Measurements from ENCODE around the gene CD38. TPM values are rescaled to one million over a fixed set of nuclear protein-coding genes. Genes with fewer than 3 reads are reported as not detected.

Gene CD38
- total RNA-seq, 4 donors from 2014 or later, result 2.7 to 7.5 (median 3.4) TPM; not detected in 1

DNA sequence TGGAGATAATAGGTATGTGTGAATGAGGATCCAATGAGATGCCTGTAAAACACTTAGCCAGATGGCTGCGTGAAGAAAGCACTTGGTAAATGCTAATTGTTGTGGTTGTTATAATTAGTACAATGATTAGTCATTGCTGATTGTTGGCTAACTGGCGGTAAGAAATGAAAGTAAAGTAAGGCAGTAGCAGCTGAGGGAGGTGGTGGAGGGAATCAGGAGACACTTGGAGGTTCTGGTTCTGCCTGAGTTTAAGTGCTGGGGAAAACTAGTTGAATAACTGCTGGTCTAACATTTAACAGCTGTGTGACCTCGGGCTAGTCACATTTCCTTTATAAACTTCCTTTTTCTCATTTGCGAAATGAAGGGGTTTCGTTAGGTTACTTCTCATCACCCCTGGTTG lies 30.9 kb downstream of the CD38 start:
- Histone ChIP-seq H3K4me3 (no peak overlapping the region), H3K36me3 (no peaks in the 10 kb centered on the region), H3K9me3 (no peaks in the 10 kb centered on the region), H3K4me1 (peaks cover 0 to 6% (median 0%) of the 10 kb centered on the region in 4 donors), H3K27ac (no peak overlapping the region), H3K27me3 (no peaks in the 10 kb centered on the region)
- no peak for TF ChIP-seq POLR2AphosphoS5 (IDR thresholded peaks at IDR 0.05)
- TF ChIP-seq, protein P1, sequence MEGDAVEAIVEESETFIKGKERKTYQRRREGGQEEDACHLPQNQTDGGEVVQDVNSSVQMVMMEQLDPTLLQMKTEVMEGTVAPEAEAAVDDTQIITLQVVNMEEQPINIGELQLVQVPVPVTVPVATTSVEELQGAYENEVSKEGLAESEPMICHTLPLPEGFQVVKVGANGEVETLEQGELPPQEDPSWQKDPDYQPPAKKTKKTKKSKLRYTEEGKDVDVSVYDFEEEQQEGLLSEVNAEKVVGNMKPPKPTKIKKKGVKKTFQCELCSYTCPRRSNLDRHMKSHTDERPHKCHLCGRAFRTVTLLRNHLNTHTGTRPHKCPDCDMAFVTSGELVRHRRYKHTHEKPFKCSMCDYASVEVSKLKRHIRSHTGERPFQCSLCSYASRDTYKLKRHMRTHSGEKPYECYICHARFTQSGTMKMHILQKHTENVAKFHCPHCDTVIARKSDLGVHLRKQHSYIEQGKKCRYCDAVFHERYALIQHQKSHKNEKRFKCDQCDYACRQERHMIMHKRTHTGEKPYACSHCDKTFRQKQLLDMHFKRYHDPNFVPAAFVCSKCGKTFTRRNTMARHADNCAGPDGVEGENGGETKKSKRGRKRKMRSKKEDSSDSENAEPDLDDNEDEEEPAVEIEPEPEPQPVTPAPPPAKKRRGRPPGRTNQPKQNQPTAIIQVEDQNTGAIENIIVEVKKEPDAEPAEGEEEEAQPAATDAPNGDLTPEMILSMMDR (IDR thresholded peaks at IDR 0.05), result no peak
- TF ChIP-seq POLR2A (IDR thresholded peaks at IDR 0.05), result no peak
- TF ChIP-seq EP300 (IDR thresholded peaks at IDR 0.05; ENCODE audit: low read depth), result no peak
- WGBS, 2 donors (ENCODE audit: low coverage in 1 of 2), result 60 to 61% methylated on average over 5 of the region's 5 CpGs
- DNase-seq, result no peak
- intact Hi-C loops (cut with DNase I; ENCODE audit: low total_unique reads) (no loop called here), in situ Hi-C loops (cut with MboI; ENCODE audit: low pct_ligation_motif_present in 1 of 4, low pct_unique_long_range_greater_than_20kb in 1 of 4, low sequenced_read_pairs in 3 of 4) (loop anchor here in 2 of 4 donors (10.0 kb wide), 2 partner anchors 146 to 186 kb away; no protein-coding TSS in a partner anchor)

DNA sequence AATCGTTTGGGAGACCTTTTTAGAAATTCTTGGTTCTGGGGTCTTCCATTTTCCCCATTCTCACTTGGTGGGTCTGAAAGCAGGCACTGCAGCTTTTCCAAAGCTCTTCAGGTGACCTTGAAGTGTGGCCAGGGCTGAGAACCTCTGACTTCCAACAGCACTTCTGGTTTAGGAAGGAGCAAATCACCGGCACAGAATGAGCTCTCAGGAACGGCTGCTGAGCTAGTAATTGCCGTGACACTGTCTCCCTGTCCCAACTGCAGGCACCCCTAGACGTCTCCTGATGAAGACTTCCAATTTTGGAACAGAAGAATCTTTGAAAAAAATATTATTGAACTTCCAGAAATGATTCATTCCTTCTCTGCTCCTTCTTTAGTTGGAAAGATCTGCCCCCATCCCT lies 31.3 kb downstream of the CD38 start:
- H3K4me3 ChIP-seq, result no peak overlapping the region
- H3K4me1 ChIP-seq, result peaks cover 0 to 6% (median 0%) of the 10 kb centered on the region in 4 donors
- TF ChIP-seq, protein P1 (IDR thresholded peaks at IDR 0.05), result no peak
- no peak for TF ChIP-seq EP300 (IDR thresholded peaks at IDR 0.05; ENCODE audit: low read depth)
- TF ChIP-seq POLR2AphosphoS5 (IDR thresholded peaks at IDR 0.05), result no peak
- no peak for TF ChIP-seq POLR2A (IDR thresholded peaks at IDR 0.05)
- intact Hi-C loops (cut with DNase I; ENCODE audit: low total_unique reads) (no loop called here), in situ Hi-C loops (cut with MboI; ENCODE audit: low pct_ligation_motif_present in 1 of 4, low pct_unique_long_range_greater_than_20kb in 1 of 4, low sequenced_read_pairs in 3 of 4) (loop anchor here in 2 of 4 donors (10.0 kb wide), 2 partner anchors 145 to 185 kb away; no protein-coding TSS in a partner anchor)
- WGBS, 2 donors (ENCODE audit: low coverage in 1 of 2), result 55 to 63% methylated on average over 2 to 5 of the region's 5 CpGs
- H3K36me3 ChIP-seq, result no peaks in the 10 kb centered on the region
- no peaks in the 10 kb centered on the region for H3K9me3 ChIP-seq
- no peak for DNase-seq
- no peak overlapping the region for H3K27ac ChIP-seq
- H3K27me3 ChIP-seq, result no peaks in the 10 kb centered on the region

DNA sequence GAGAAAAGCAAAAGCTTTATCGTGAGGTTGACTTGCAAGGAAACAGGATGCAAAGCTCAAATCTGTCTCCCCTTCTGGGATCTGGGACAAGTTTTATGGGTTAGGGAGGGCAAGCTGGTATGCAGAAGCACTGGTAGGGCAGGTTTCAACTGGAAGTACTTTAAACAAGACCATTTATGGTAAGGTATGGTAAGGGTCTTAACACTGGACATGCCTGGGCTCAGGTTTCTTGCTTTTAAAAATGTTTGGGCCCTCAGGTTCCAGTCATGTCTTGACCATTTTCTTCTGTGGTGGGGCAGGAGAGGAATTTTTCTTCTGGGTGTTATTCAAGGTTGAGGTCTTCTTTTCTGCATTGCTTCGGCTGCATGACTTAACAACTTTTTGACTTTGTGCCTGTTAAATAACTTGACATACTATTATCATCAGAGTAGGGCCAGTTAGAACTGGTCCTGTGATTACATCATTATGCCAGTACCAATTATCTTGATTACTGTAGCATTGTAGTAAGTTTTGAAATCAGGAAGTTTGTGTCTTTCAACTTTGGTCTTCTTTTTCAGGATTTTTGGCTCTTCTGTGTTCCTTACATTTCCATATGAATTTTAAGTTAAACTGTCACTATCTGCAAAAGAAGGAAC lies 33.7 kb downstream of the CD38 start:
- TF ChIP-seq EP300 (IDR thresholded peaks at IDR 0.05; ENCODE audit: low read depth), result no peak
- TF ChIP-seq, protein P1 (IDR thresholded peaks at IDR 0.05), result no peak
- TF ChIP-seq POLR2AphosphoS5 (IDR thresholded peaks at IDR 0.05), result no peak
- TF ChIP-seq POLR2A (IDR thresholded peaks at IDR 0.05), result no peak
- intact Hi-C loops (cut with DNase I; ENCODE audit: low total_unique reads) (no loop called here), in situ Hi-C loops (cut with MboI; ENCODE audit: low pct_ligation_motif_present in 1 of 4, low pct_unique_long_range_greater_than_20kb in 1 of 4, low sequenced_read_pairs in 3 of 4) (no loop called here)
- Histone ChIP-seq H3K27ac (no peak overlapping the region), H3K4me1 (no peaks in the 10 kb centered on the region), H3K27me3 (no peaks in the 10 kb centered on the region), H3K36me3 (no peaks in the 10 kb centered on the region), H3K4me3 (no peak overlapping the region), H3K9me3 (no peaks in the 10 kb centered on the region)
- WGBS, 2 donors (ENCODE audit: low coverage in 1 of 2), result 50 to 69% methylated on average over 2 of the region's 2 CpGs
- DNase-seq, result no peak

DNA sequence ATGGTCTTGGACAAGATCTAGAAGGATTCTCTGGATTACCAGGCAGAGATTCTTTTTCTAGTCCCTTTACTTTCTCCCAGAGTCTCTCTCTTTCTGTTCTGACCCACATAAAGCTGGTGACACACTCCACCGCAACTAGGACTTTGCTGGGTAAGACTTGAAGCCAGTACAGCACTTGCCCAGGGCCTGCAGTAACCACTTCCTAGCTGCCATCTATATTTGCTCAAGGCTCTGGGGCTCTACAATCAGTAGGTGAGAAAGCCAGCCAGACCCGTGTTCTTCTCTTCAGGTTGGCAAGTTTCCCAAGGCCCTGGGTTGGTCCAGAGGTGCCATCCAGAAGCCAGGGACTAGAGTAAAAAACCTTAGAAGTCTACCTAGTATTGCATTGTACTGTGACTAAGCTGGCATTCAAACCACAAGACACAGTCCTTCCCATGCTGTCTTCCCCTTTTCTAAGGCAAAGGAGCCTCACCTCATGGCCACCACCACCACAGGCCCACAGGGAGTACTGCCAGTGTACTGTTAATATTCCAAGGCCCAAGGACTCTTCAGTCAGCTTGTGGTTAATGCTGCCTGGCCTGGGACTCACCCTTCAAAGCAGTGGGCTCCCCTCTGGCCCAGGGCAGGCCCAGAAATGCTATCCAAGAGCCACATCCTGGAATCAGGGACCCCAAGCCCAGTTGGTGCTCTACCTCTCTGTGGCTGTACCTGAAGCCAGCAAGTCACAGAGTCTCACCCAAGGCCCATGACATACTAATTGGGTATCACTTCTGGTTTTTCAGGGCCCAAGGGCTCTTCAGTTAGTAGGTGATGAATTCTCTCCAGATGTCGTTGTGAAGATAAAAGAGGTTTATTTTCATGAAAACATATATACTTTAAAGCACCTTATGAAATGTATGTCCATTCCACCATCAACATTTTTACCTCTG lies 54.7 kb downstream of the CD38 start:
- Histone ChIP-seq H3K4me1 (no peaks in the 10 kb centered on the region), H3K9me3 (no peaks in the 10 kb centered on the region), H3K27me3 (no peaks in the 10 kb centered on the region), H3K27ac (no peak overlapping the region), H3K36me3 (no peaks in the 10 kb centered on the region), H3K4me3 (no peak overlapping the region)
- in situ Hi-C loops (cut with MboI; ENCODE audit: low pct_ligation_motif_present in 1 of 4, low pct_unique_long_range_greater_than_20kb in 1 of 4, low sequenced_read_pairs in 3 of 4), result no loop called here
- no peak for DNase-seq
- intact Hi-C loops (cut with DNase I; ENCODE audit: low total_unique reads), result no loop called here
- WGBS, 2 donors (ENCODE audit: low coverage in 1 of 2), result 78% methylated on average over 1 to 3 of the region's 3 CpGs
- TF ChIP-seq, protein P1 (IDR thresholded peaks at IDR 0.05), result no peak
- TF ChIP-seq POLR2AphosphoS5 (IDR thresholded peaks at IDR 0.05) (no peak), POLR2A (IDR thresholded peaks at IDR 0.05) (no peak), EP300 (IDR thresholded peaks at IDR 0.05; ENCODE audit: low read depth) (no peak)

All from transverse colon (tissue), 4 donors.